Cardiac muscle cell (in vitro differentiated cells and primary cell): ENCODE results near the gene GSE1. TPM values are rescaled to one million over a fixed set of nuclear protein-coding genes. Genes with fewer than 3 reads are reported as not detected.

Source experiments
- DNase-seq, 2 donors: peaks; one replicate each; pipeline versions ENCODE4 v3.0.0 to v3.0.0-alpha.2; 2010 to 2017; ENCODE audit warnings: low read depth in 1 of 2, low spot score in 1 of 2
- H3K27ac ChIP-seq: fragments of 200-600 bp; sonication (generic); 2 replicates; pipeline ENCODE4 v1.5.1; 2016
- H3K27me3 ChIP-seq: fragments of 200-600 bp; sonication (generic); 2 replicates; pipeline ENCODE4 v1.6.0; 2016; ENCODE audit warnings: control low read depth
- H3K36me3 ChIP-seq: fragments of 200-600 bp; sonication (generic); 2 replicates; pipeline ENCODE4 v1.5.1; 2016; ENCODE audit warnings: control low read depth
- H3K4me1 ChIP-seq: fragments of 200-600 bp; sonication (generic); 2 replicates; pipeline ENCODE4 v1.8.1; 2017; ENCODE audit warnings: low read depth, mild to moderate bottlenecking, mixed run types
- H3K4me3 ChIP-seq: fragments of 200-600 bp; sonication (generic); 2 replicates; pipeline ENCODE4 v1.5.1; 2016; ENCODE audit warnings: mild to moderate bottlenecking
- H3K9me3 ChIP-seq: fragments of 200-600 bp; sonication (generic); 2 replicates; pipeline ENCODE4 v1.5.1; 2017; ENCODE audit warnings: low read depth, mild to moderate bottlenecking, control low read depth
- polyA plus RNA-seq: library from polyadenylated mRNA; unstranded; fragments of >200 nt; fragmentation: Nextera tagmentation; extraction: Ambion mirVana; gene quantifications from 2 replicates; pipeline ENCODE4 v1.2.1, GENCODE V29; 2016
- total RNA-seq: library from RNA; depleted of rRNA; stranded (reverse); fragments of >200 nt; gene quantifications from 2 replicates; pipeline ENCODE4 v1.2.3, GENCODE V29; 2016
- TF ChIP-seq, protein P1 (sequence below): IDR thresholded peaks from 2 replicates; pipeline ENCODE4 v1.5.1; 2012; ENCODE audit warnings: low read depth, mild to moderate bottlenecking, low read length

Gene GSE1
- total and polyA plus RNA-seq, 2 experiments from 2014 or later: 48.8 to 174 TPM

DNA sequence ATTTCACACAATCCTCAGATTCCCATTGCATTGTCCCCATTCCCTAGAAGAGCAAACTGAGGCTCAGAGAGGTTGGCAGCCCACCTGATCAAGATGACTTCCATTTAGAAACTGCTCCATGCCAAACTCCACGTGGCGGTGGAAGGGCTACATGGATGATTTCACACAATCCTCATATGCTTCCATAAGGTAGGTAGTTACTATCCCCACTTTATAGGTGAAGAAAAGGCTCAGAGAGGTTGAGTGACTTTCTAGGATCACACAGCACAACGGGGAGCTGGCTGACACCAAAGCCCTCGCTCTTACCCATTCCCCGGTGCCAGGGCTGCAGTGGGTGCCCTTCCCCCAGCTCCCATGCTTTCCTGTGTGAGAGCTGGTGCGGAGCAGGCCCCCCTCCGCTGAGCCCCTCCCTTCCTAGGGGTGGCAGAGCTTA, 85.4 kb downstream of the GSE1 start:
- H3K27me3 ChIP-seq: no peaks in the 10 kb centered on the region
- no peaks in the 10 kb centered on the region for H3K36me3 ChIP-seq
- no peak overlapping the region for H3K27ac ChIP-seq
- DNase-seq: no peak
- no peak overlapping the region for H3K4me3 ChIP-seq
- TF ChIP-seq, protein P1, sequence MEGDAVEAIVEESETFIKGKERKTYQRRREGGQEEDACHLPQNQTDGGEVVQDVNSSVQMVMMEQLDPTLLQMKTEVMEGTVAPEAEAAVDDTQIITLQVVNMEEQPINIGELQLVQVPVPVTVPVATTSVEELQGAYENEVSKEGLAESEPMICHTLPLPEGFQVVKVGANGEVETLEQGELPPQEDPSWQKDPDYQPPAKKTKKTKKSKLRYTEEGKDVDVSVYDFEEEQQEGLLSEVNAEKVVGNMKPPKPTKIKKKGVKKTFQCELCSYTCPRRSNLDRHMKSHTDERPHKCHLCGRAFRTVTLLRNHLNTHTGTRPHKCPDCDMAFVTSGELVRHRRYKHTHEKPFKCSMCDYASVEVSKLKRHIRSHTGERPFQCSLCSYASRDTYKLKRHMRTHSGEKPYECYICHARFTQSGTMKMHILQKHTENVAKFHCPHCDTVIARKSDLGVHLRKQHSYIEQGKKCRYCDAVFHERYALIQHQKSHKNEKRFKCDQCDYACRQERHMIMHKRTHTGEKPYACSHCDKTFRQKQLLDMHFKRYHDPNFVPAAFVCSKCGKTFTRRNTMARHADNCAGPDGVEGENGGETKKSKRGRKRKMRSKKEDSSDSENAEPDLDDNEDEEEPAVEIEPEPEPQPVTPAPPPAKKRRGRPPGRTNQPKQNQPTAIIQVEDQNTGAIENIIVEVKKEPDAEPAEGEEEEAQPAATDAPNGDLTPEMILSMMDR: no peak
- H3K9me3 ChIP-seq: no peaks in the 10 kb centered on the region
- peaks cover 5% of the 10 kb centered on the region for H3K4me1 ChIP-seq

DNA sequence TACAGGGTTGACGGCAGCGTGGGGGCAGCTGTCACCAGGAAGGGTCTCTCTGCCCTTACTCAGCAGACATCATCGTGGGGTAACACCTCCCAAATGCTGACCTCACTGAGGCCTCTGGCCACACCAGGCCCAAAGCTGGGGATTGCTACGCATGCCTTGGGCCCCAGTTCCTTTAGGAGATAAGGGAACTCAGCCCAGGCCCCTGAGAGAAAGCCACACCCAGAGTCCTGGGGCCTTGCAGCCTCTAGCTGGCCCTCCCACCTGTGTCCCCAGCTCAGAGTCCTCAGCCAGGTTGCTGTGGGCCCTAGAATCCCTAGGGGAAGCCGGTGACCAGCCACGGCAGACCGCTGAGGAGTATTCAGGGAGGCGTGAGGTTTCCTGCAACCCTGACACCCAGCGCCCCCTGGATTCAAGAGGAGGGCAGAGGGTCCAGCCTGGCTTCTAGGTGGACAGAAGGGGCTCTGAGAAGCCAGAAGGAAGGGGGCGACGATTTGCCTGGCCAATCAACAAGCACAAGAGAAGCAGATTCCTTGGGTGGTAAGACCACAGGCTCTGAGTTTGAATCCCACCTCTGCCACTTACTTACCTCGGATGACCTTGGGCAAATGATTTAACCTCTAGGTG, 85.9 kb downstream of the GSE1 start:
- DNase-seq: no peak

DNA sequence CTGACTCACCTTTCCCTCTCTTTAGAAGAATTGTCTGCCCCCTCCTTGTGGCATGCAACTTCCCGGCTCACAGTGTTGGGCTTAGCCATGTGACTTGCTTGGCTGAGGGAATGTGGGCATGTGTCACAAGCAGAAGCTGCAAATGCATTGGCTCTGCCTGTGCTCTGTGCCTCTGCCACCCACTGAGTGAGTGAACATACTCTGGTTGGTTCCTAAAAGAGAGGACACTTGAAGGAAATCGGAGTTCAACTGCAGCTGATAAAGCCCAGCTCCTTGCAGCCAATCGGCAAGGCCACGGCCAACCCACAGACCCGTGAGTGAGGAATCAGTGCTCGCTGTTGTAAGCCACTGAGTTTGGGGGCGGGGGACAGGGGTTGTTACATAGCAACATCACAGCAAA, 86.5 kb downstream of the GSE1 start:
- Histone ChIP-seq H3K27me3 (no peaks in the 10 kb centered on the region), H3K4me3 (no peak overlapping the region), H3K27ac (peak overlapping the region; percentile 11), H3K36me3 (no peaks in the 10 kb centered on the region), H3K4me1 (peaks cover 5% of the 10 kb centered on the region), H3K9me3 (no peaks in the 10 kb centered on the region)
- peak; percentile 68 to 73 for DNase-seq
- TF ChIP-seq, protein P1: no peak

More for the DNA sequence above, 85.9 kb downstream of the GSE1 start:
- H3K27ac ChIP-seq: peak overlapping the region; percentile 11
- H3K4me3 ChIP-seq: no peak overlapping the region
- H3K36me3 ChIP-seq: no peaks in the 10 kb centered on the region
- TF ChIP-seq, protein P1: no peak
- no peaks in the 10 kb centered on the region for H3K27me3 ChIP-seq
- H3K9me3 ChIP-seq: no peaks in the 10 kb centered on the region
- peaks cover 5% of the 10 kb centered on the region for H3K4me1 ChIP-seq

DNA sequence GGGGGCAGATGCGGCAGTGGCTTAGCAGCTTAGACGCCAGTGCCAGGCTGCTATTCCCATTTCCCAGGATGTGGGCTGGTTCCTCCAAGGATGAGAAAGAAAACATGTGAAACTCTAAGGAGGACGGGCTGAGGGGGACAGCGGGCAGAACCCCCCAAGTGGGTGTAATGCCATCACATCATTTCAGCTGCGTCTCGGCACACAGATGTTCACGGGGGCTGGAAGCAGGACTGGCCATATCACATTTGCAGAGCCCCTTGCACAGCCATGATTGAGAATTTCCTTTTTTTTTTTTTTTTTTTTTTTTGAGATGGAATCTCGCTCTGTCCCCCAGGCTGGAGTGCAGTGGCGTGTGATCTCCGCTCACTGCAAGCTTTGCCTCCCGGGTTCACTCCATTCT, 90.9 kb downstream of the GSE1 start:
- DNase-seq: no peak
- no peaks in the 10 kb centered on the region for H3K27me3 ChIP-seq
- peaks cover 4% of the 10 kb centered on the region for H3K4me1 ChIP-seq
- H3K36me3 ChIP-seq: no peaks in the 10 kb centered on the region
- no peak overlapping the region for H3K4me3 ChIP-seq
- no peaks in the 10 kb centered on the region for H3K9me3 ChIP-seq
- TF ChIP-seq, protein P1: no peak
- H3K27ac ChIP-seq: no peak overlapping the region

DNA sequence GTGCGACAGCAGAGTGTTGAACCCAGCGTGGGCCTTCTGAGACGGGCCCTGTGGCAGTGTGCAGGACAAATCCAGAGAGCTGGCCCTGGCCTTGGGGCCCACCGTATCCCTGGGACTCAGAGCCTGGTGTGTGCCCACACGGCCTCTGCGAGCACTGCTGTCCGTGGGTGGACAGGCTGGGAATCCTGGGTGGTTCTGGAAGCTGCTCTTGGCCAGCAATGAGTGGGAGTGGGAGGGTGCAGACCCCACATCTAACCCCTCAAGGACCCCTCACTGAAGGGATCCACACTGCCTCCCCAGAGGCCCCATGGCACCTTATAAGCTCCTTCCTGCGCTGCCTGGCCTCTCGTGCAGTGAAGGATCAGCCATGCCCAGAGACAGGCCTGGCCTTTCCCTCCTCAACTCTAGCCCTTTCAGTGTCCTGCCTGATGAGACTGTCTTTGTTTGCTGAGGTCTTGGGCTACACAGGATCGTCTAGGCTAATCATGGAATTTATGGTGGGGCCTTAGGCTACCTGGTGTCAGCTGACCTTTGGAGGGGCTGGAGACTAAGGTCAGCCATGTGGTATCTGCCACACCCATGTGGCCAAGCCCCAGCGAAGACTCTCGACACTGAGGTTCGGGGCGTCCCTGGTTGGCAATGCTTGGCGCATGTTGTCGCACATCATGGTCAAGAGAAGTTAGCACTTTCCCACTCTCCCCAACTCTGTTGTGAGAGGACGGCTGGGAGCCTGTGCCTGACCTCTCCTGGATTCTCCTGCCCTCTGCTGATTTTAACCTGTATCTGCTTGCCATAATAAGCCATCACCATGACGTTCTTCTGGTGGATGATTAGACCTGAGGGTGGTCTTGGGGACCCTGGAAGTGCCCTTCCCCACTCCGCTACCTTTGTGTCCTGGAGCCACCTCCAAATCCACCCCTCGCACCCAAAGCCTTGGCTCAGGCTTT, 92.1 kb downstream of the GSE1 start:
- TF ChIP-seq, protein P1: no peak
- no peaks in the 10 kb centered on the region for H3K4me1 ChIP-seq
- no peaks in the 10 kb centered on the region for H3K36me3 ChIP-seq
- no peak overlapping the region for H3K4me3 ChIP-seq
- H3K9me3 ChIP-seq: no peaks in the 10 kb centered on the region
- H3K27ac ChIP-seq: no peak overlapping the region
- no peaks in the 10 kb centered on the region for H3K27me3 ChIP-seq
- DNase-seq: no peak
